Skin of body (tissue), 2 donors: ENCODE measurements around the gene NAXD. TPM values are rescaled to one million over a fixed set of nuclear protein-coding genes. Genes with fewer than 3 reads are reported as not detected.
"Not testable (repeated sequence)": the region's sequence is repeated elsewhere in the genome, so short reads cannot be mapped to it uniquely, and the experiment has no call there.

Experiments used
- DNase-seq: peaks from one replicate; lab custom pipeline; 2025; lab: John Stamatoyannopoulos, UW
- total RNA-seq: library from RNA; depleted of rRNA; stranded (reverse); fragments of >200 nt; gene quantifications from one replicate; pipeline ENCODE4 v1.2.3, GENCODE V29; 2014

Gene NAXD
- total RNA-seq, 1 donor from 2014 or later, result 15.4 TPM

DNA sequence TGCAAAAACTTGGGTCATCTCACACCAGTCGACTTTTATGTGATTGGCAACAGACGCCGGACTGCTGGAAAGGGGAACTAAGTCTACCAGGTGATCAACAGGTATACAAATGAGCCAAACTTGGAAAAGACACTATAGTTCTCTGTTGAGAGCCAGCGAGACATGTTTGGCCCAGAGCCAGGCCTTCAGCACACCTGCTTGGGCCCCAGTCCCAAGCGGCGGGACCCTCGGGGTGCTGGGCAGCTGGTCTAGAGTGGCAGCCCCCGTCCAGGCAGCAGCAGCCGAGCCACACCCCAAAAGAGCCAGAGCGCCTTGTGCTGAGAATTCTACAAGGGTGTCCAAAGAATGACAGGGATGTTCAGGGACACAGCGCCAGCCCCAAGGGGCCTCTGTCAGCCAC lies 28.0 kb downstream of the NAXD start:
- DNase-seq, result no peak

DNA sequence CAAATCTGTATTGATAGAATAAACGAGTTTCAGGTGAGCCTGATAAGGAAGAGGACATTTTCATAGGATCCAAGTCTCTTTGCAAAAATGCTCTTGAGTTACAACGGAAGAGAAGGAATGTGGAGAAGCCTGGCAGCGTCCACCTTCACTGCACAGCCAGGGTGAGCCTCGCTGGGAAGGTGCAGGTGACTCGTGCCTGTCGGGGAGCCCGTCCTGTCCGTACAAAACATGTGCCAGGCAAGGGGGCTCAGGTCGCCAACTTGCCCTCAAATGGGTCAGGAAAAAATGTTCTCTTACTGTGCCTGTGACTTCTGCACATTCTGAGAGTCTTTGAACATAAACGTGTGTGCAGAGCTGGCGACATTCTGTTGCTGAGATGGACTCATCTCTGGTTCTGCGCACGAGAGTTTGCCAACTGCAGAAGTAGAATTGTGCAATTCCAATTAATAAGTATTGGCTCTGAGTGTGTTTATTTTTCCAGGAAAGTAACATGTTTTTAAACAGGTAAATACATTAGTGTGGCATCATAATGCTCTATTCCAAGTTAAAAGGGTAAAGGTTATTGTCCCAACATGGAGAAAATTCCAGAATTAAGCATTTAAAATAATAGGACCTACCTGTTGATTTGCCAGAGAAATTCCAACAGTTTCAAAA lies 28.6 kb downstream of the NAXD start:
- DNase-seq, result no peak

DNA sequence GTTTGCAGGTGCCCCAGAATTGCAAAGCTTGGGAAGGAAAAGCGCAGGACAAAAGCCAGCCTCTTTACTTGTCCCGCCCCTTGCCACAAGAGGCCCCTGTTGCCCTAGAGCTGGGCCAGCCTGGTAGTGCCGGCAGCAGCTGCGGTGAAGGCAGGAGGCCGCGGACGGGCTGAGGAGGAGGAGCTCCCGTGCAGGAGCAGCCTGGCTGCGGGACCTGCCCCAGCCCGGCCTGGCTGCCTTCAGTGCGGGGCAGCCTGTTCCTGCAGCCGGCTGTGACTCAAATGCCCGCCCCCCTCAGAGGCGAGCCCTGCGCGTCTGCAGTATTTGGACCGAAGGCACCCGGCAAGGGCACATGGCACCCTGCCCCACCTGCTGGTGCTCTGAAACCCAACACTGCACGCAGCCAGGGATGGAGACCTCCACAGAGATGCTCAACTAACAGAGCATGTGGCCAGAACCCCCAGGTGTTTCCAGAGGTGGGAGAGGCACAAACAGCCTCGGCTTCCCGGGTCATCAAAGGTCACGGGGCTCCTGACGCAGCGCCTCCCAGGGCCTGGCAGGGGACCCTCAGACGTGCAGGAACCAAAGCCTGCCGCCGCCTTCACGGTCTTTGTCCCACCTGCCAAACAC lies 29.7 kb downstream of the NAXD start:
- DNase-seq, result no peak

DNA sequence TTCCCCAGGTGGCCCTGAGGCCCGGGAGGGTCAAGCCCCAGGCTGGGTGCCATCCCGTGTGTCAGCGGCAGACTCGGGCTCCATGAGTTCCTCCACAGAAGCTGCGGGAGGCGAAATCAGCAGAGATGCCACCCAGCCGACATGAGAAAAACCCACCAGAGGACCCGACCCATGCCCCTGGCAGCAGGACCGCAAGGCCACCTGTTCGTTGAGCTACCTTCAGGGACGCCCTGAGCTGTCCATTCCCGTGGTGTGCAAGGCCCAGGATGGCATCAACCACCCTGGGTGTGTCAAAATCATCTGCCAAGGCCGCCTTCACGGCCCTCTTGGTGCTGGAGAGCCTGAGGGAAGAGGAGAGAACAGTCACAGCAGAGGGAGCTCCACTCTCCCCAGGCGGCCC lies 30.4 kb downstream of the NAXD start:
- DNase-seq, result no peak

DNA sequence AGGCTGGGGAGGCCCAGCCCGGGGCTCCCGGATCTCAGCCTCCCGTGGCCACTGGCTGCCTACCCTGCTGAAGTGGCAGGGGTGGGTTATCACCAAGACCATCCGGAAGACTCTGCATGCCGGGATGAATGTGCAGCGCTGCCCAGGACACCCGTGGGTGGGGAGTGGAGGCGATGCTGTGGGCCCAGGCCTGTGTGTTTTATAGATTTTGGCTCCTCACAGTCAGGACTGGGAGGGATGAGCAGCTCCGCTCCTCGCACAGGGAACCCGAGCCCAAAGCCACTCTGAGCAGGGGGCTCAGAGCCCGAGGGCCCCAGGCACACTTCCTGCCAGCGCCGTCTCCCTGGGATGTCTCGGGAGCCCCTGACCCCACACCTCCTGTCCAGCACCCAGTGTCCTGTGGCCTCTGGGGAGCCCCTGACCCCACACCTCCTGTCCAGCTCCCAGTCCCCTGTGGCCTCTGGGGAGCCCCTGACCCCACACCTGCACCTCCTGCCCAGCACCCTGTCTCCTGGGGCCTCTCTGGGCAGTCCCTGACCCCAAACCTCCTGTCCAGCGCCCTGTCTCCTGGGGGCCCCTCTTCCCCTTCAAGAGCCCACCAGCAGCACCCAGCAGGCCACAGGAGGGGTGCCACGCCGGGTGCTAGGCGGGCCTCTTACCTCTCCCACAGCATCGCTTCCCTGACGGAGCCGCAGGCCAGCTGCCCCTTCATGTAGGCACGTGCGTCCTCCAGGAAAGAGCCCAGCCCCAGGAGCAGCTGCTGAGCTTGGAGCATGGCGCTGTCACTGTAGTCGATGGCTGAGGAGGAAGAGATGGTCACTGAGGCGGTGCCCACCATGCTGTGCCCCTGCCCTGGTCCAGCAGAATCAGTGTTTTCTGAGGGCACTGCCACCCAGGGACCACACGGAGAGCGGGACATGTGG lies 31.4 kb downstream of the NAXD start:
- DNase-seq, result no peak

DNA sequence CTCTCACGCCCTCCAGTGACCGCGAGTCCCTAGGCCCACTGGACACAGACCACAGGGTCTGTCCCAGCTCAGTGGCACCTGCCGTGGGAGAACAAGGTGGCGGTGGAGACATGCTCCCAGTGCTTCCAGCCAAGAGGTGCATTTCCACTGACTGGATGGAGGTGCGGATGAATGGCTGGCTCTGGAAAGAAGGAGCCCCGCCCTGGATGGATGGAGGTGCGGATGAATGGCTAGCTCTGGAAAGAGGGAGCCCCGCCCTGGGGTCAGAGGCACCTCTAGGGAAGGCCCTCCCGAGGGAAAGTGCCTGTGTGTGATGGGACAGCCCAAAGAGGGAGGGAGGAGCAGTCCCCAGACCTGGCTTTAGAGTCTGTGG lies 32.0 kb downstream of the NAXD start:
- no peak for DNase-seq

DNA sequence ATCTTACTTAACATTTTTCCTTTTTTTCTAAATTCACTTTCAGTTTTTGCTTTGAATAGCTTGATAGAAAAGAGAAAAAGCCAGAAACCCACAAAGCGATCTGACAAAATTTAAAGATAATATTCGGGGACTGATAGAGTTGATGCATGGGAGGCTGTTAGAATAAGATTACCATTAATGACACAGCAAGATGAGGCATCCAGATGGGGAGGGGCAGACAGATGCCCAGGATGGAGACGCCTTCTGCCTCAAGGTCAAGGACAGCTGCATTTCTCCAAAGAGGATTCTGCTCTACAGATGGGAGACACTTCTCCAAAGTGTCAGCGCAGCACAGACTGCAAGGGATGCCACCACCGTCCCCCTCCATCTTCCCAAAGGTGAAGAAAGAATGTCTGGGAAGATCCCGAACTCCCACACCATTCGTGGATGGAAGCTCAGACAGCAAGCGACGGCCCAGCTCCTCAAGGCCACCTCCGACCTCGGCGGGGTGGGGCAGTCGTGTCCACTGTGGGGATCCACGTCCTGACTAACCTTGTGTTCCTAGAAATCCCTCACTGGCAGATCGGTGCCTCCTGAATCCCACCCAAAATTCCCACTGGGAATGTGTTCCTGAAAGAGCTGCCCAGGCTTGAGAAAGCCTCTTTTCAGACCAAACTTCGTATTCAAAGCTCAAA lies 32.9 kb downstream of the NAXD start:
- no peak for DNase-seq

DNA sequence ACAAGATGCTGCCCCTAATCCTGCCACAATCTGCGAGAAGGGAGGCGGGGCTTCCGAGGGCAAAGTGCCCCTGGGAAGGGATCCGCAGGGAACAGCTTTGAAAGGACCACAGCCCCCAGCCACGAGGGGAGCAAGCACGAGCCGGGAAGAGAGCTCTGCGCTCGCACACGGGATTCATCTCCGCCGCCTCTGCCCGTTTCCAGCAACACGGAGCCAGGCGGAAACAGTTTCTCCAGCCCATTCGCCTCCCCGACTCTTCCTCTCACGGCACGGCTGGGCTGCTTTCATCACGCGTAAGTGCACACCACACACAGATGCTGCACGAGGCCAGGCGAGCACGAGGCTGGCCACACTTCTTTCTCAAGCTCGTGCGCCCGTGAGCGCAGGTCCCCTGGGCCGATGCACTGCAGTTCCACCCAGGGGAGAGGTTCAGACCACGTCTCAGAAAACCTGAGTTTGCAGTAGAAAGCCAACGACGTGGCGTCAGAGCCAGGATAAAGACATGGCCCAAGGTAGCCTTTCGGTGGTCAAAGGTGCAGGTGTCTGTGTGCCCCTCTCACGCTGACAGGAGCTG lies 33.6 kb downstream of the NAXD start:
- DNase-seq, result no peak

DNA sequence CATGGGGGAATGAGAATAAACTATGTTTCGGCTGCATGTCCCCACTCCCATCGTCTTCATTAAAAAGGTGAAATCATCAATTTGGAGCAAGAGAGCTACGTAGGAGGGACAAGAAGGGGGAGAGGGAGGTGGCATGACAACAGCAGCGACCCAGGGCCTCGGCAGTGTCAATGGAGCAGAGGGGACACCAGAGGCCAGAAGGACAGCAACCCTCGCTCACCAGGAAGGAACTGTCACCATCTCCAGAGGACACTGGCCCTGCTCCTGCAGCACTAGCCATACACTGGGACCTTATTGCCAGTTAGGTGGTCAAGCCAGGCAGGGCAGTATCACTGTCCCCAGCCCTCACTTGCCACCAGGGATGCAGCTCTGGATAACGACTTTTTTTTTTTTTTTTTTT lies 34.2 kb downstream of the NAXD start:
- DNase-seq, result no peak

DNA sequence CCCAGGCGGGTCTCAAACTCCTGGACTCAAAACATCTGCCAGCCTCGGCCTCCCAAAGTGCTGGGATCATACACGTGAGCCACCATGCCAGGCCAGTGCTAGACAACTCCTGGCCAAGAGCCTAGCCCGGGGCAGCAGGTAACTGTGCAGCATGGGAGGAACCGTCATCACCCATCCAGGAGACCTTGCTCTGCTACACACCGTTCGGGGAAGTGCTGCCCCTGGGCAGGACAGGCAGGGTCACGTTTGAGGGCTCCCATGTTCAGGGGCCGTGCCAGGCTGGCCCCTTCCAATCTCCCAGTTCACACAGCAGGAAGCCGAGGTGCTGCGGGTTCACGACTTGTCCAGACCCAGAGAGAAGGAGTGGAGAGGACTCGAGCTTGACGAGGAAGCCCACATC lies 35.1 kb downstream of the NAXD start:
- DNase-seq, result no peak

DNA sequence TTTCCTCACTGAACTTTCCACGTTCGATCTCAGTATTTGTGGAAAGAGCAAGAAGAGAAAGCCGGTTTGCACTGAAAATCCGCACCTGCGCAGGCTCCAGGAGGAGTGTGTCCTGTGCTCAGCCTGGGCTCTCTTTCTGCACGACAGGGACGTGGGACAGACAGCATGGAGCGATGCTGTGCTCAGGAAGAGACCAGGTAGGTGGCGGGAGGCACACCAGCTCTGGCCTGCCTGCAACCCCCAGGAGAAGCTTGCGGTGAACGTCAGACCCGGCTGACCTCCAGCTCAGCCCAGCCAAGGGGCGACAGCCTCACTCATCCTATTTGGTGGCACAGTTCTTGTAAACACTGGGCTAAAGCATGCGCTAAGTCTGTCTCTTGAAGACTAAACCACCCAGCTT lies 35.9 kb downstream of the NAXD start:
- no peak for DNase-seq

DNA sequence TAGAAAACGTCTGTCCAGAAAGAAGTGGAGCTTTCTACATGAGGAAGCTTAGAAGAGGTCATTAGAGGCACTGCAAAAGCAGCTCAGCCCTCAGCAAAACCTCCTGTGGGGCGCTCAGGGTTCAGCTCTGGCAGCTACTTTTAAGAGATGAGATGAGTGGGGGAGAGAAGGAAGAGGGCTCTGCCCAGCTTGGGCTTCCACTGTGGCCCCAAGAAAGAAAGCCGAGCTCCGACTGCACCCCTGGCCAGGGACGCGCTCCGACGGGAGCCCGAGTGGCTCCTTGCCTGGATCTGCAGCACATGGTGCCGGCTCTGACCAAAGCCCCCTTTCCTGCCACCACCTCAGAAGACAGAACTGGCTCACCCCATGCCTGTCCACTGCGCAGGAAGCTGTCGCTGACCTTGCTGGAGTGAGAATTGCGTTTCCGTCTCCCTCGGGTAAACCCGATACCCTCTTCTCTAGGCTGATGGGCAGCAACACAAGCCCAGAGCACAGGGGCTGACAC lies 36.4 kb downstream of the NAXD start:
- DNase-seq, result no peak

DNA sequence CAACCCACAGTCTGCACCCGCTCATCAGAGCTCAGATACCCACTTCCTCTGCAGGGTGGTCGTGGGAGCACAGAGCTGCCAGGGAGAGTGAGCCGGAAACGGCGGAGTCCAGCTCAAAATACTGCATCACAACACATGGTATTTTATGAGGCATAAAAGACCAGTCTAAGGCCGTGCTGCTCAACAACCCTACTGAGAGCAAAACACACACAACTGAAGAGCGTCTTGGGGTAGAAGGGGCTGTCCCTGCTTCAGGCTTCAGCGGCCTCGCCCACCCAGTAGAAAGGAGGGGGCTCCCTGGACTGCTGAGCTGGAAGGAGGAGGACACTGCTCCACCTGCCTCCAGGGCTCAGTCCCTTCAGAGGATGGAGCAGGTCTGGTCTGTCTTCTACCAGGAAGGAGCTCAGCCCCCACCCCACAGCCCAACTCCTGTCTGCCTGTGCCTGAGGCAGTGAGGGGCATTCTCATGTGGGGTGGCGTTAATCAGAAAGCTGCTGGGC lies 36.9 kb downstream of the NAXD start:
- DNase-seq, result no peak

DNA sequence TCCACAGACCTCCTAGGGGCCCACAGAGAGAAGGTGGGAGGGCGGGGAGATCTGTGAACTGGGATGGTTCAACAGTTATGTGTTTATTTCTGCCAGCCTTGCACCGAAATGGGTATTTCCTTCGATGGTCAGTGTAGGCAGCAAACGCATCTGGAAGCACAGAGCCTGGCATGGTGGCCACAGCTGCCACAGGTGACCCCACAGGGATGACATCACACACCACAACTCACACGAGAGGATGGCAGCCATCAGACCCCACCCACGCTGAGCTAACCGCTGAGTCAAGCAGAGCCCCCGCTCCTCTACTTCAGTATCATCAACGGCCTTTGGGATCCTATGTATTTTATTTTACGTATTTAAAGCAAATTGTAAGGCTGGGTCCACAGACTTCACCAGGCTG lies 37.4 kb downstream of the NAXD start:
- no peak for DNase-seq

DNA sequence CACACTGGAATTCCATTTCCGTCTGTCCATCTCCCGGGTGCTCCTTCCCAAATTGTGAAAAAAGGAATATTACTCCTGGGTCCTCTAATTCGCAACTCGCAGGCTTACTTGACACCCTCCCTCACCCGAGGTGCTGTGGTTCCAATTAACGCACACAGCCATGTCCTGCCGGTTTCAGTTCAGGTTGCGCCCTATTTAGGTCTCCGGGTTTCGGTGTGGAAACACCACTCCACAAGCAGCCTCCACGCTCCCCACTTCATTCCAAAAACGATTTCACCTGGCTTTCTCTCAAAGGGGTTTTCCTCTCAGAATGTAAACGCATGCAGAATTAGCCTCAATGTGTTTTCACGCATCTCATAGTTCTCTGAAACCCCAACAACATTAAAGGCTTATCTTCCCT lies 37.9 kb downstream of the NAXD start:
- no peak for DNase-seq

DNA sequence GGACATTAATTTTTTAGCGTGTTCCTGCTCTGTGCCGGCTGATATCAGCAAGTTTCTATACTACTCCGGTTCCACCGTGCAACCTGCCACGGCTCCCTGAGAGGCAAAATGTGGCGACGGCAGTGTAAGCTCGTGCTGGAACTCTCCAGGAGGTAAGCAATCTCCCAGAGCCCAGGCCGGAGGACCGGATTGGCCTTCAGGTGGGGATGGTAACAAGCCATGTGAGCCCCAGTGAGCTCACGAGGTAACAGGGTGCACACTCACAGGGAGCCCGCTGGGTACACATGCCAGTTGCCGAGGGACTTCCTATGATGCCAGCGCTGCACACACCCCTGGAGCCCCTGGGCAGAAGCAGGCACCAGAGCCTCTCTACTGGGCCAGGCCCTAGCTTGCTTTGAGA lies 38.5 kb downstream of the NAXD start:
- DNase-seq, result no peak

DNA sequence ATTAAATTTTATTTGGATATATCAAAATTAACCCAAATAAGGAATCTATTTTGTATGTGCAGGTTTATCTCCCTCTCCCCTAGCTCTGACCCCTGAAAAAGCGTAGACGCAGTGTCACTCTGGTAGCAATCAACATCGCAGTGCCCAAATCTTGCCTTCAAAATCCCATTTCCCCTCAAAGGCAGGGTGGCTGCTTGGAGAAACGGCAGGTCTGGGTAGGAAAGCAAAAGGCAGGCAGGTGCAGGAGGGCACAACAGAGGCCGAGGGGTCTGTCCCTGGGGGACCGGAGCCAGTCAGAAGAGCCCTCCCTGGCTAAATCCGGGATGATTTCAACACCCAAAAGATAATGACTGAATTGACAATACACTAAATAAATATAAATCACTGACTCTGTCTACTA lies 41.9 kb downstream of the NAXD start:
- no peak for DNase-seq

DNA sequence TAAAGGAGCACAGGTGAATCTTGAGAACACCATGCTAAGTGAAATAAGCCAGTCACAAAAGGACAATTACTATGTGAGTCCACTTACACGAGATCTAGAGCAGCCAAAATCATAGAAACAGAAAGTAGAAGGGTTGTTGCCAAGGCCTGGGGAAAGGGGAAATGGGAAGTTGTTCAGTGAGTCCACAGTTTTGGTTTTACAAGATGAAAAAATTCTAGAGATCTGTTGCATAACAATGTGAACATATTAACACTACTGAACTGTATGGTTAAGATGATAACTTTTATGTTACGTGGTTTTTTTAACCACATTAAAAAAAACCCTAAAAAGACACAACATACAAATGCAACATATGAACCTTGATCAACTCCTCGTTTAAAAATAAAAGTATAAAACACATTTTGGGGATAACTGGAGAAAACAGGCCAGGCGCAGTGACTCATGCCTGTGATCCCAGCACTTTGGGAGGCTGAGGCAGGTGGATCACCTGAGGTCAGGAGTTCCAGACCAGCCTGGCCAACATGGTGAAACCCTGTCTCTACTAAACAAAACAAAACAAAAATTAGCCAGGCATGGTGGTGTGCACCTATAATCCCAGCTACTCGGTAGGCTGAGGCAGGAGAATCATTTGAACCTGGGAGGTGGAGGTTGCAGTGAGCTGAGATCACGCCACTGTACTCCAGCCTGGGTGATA lies 43.0 kb downstream of the NAXD start:
- DNase-seq, result not testable (repeated sequence)

DNA sequence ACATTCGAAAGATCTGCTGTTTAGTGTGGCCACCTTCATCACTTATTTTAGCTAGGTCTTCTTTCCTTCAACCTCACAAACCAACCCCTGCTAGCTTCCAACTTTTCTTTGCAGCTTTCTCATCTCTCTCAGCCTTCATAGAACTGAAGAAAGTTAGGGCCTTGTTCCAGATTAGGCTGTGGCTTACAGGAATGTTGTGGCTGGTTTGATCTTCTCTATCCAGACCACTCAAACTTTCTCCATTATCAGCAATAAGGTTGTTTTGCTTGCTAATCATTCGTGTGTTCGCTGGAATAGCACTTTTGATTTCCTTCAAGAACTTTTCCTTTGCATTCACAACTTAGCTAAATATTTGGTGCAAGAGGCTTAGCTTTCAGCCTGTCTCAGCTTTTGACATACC lies 45.9 kb downstream of the NAXD start:
- DNase-seq, result no peak

DNA sequence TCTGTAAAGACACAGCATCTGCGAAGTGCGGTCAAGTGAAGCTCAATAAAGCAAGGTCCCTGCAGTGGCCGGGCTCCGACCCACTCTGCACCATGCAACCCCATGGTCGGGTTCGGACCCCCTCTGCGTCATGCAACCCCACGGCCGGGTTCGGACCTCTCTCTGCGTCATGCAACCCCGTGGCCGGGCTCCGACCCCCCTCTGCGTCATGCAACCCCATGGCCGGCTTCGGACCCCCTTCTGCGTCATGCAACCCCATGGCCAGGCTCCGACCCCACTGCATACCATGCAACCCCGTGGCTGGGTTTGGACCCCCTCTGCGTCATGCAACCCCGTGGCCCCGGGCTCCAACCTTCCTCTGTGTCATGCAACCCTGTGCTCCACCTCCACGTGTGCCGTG lies 46.7 kb downstream of the NAXD start:
- DNase-seq, result no peak
